HG03097 (cell line): ENCODE data around the gene SLCO3A1.
A peak's percentile ranks its signal among the peaks of the same experiment; 100 is the strongest.

ENCODE experiments used
- ATAC-seq: cut with Tn5 transposase; IDR thresholded peaks from one replicate; pipeline ENCODE4 v1.9.1; 2021; ENCODE audit not compliant: unreplicated experiment, low FRiP score

Gene SLCO3A1

GRCh38 chr15:92083190-92083589 lies 229.7 kb downstream of the SLCO3A1 start:
- no peak for ATAC-seq

- ATAC-seq: no peak
Observed at GRCh38 chr15:92087211-92087610, 233.7 kb downstream of the SLCO3A1 start.

GRCh38 chr15:92091155-92091734 lies 237.7 kb downstream of the SLCO3A1 start:
- ATAC-seq: no peak

GRCh38 chr15:92092289-92093105 lies 239.0 kb downstream of the SLCO3A1 start:
- no peak for ATAC-seq

GRCh38 chr15:92095693-92096092 lies 242.2 kb downstream of the SLCO3A1 start:
- peak; percentile 81 for ATAC-seq

GRCh38 chr15:92097474-92098178 lies 244.1 kb downstream of the SLCO3A1 start:
- peak; percentile 42 for ATAC-seq

GRCh38 chr15:92098869-92099268 lies 245.4 kb downstream of the SLCO3A1 start:
- ATAC-seq: no peak

GRCh38 chr15:92100301-92100700 lies 246.8 kb downstream of the SLCO3A1 start:
- ATAC-seq: no peak

- ATAC-seq: no peak
Observed at GRCh38 chr15:92100751-92101150, 247.2 kb downstream of the SLCO3A1 start.

GRCh38 chr15:92101708-92102394 lies 248.3 kb downstream of the SLCO3A1 start:
- ATAC-seq: no peak

GRCh38 chr15:92102395-92102755 lies 248.9 kb downstream of the SLCO3A1 start:
- ATAC-seq: no peak

GRCh38 chr15:92104072-92104471 lies 250.6 kb downstream of the SLCO3A1 start:
- no peak for ATAC-seq

GRCh38 chr15:92105611-92106010 lies 252.1 kb downstream of the SLCO3A1 start:
- ATAC-seq: no peak

- no peak for ATAC-seq
Observed at GRCh38 chr15:92107510-92107909, 254.0 kb downstream of the SLCO3A1 start.

- ATAC-seq: no peak
Observed at GRCh38 chr15:92109191-92109873, 255.8 kb downstream of the SLCO3A1 start.

GRCh38 chr15:92111291-92111690 lies 257.8 kb downstream of the SLCO3A1 start:
- no peak for ATAC-seq

GRCh38 chr15:92111751-92112150 lies 258.2 kb downstream of the SLCO3A1 start:
- no peak for ATAC-seq

GRCh38 chr15:92112180-92112579 lies 258.7 kb downstream of the SLCO3A1 start:
- no peak for ATAC-seq

- no peak for ATAC-seq
Observed at GRCh38 chr15:92112711-92113110, 259.2 kb downstream of the SLCO3A1 start.

GRCh38 chr15:92113832-92114231 lies 260.3 kb downstream of the SLCO3A1 start:
- no peak for ATAC-seq
